Activated T-cell treated with anti-CD3 and anti-CD28 coated beads, Interleukin-2, amount 50 U/mL, for 48 hours (primary cell): ENCODE results near the gene SEMA5A.

ENCODE experiments used
- DNase-seq, 2 experiments: peaks; one replicate each; pipeline ENCODE4 v3.0.0-alpha.2; 2020

The SEMA5A gene

DNA sequence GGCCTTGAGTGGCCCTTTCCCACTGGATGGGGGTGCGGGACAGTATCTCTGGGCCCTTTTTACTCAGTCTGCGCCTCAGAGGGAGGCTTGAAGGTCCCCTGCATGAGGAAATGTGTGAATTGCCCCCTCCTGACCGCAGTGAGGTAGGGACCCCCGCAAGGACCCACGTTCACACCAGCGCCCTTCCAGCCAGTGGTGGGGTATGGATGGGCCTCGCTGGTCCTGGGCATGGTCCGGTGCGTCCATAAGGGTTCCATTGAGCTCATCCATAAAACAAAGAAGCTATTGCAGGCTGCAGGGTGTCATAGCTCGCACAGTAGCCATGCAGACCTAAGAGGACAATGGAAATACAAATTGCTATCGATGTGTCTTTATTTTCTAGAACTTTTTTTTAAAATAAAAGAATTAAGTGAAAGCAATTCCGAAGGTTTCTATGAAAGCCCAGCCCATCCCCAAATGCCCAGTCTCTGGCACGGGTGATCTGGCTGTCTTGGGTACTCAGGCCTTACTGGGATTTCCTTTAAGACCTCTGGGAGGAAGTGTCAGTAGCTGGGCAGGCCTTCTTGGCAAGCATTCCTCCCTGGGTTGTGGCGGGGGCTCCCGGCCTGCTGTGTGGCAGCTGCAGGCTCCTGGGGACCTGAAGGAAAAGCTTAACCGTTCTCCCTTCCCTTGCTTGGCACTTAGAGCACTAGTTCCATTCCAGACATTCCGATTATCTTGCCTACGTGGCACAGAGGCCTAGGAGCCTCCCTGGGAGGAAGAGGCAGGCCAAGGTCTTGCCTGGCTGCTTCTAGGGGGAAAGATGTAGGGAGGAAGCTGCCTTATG, 1.5 kb upstream of the SEMA5A start:
- DNase-seq, result no peak

DNA sequence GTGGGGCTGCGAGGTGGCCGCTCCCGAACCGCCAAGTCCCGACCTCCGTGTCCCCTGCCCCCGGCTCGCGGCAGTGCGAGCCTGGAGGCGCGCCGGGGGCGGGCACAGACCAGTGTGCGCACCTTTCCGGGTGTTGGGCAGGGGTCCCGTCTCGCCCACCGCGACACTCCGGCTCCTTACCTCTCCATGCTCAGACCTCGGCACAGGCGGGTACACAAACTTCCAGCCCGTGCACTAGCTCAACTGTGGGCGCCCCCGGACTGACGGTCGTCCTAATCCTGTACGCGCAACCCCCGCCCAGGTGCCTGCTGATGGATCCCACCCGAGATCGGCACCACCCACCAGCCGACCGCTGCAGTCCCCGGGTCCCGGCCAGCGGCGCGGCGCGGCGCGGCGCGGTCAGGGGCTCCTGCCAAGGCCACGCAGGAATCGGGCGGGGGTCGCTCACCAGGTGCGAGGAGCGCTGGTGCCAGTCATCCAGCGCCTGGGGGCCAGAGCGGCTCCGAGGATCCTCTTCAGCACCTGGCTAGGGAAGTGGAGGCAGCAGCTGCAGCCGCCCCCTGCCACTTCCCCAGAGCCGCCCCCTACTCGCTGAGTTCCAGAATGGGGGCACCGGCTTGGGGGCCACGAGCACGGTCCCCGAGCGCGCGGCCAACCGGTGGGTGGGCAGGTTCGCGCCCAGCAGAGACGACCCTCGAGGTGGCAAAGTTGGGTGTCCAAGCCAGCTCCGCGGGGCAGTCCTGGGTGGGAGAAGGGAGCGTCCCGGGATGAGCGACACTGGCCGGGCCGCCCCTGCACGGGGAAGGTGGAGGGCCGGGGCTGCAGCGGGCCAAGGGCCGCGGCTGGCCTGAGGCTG, 511 bp downstream of the SEMA5A start:
- DNase-seq, result peak; percentile 15 to 17

DNA sequence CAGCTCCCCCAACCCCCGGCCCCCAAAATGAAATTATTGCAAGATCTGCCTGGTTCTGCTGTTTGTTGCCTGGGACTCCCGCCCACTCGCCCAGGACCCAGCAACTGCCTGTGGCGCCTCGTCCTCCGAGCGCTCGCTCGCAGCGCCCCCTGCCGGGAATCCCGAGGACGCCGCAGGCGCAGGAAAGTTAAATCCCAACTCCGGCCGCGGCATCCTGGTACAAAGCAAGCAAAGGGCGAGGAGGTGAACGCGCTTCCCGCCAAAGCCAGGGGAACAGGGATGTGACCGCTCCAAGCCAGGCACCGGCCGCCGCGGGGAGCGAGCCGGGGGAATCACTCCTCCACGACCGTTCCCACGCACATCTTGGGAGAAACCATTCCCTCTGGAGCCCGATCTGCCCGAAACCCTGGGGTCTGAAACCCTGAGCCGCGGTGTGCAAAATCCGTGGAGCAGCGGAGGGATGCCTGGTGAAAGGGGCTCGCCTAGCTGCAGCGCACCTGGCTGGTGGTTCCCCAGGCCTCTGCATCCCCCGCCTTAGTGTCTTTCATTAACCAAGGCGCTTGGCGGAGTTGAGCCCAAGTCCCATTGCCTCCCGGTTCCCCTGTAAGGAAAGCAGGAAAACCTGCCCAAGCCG, 1.3 kb downstream of the SEMA5A start:
- peak; percentile 61 to 69 for DNase-seq

DNA sequence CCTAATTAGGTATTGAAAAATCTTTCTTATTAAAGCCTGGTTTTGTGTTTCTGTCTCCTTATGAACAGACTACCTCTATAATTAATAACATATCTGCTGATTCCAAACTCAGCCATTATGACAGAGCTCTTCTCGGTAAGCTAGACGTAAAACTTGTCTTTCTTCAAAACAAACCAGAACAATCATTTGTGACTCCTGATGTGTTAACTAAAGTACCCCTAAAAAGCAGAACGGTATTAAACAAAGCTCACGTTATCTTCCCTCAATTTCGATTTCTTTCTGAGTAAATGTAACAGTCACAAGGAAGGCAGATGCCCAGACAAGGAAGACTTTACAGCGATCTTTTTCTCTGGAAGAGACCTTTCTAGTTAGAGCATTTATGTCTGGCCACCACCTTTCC, 1.8 kb downstream of the SEMA5A start:
- no peak for DNase-seq

DNA sequence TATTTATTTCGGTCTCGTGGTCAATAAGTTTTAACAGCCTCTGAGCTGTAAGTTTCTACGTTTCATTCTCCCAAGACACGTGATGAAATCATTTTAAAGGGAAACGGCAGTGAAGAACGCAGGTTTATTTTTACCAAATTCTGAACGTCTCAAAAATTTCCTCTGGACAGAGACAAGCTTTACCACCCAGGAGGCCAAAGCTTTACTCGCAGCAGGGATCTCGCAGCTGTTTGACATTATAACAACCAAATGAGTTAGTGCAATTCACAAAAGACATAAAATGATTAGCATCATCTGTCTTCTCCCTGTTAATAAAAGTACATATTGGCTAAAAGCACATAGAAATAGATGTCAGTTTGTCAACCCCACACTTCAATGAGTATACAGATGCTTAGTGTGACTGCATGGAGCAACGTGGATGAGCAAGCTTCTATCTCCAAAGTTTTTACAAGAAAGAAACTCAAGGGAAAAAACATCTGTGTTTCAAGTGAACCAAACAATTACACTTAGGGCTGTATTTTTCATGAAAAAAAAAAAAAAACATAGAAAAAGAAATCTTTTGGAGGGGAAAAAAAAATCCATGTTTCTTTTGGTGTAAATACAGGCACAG, 2.5 kb downstream of the SEMA5A start:
- DNase-seq, result no peak

DNA sequence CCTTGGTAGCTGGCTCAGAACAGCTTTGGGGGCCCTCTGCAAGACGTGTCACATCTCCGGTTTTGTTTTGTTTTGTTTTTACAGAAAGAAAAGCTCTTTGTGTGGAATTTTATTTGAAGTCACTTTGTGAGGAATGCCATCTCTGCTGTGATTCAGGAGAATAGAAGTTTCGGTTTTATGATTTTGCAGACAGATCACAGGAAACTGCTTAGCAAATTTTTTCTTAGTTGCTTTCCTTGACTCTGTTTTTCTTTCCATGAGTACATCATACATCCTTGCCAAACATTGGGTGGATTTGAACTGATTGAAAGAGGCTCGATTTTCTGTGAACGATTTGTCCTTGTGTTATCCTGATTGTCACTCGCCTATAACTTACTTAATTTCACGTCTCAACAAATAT, 5.1 kb downstream of the SEMA5A start:
- DNase-seq, result no peak

DNA sequence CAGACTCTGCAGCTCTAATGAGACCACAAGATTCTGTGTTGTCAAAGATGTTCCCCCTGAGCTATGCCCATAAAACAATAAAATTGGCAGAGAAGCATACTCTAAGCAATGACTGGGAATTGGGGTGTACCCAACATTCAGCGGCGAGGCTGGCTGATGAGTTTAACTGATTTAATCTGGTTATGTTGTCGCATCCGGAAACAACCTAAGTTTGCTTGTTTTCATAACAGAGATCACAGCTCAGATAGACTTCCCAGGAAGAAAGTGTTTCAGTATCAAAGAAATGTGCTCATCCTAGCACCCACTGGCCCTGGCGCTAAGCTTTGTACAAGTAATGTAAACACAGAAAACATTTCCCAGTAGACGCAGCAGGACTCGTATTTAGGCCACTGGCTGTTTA, 7.4 kb downstream of the SEMA5A start:
- no peak for DNase-seq

DNA sequence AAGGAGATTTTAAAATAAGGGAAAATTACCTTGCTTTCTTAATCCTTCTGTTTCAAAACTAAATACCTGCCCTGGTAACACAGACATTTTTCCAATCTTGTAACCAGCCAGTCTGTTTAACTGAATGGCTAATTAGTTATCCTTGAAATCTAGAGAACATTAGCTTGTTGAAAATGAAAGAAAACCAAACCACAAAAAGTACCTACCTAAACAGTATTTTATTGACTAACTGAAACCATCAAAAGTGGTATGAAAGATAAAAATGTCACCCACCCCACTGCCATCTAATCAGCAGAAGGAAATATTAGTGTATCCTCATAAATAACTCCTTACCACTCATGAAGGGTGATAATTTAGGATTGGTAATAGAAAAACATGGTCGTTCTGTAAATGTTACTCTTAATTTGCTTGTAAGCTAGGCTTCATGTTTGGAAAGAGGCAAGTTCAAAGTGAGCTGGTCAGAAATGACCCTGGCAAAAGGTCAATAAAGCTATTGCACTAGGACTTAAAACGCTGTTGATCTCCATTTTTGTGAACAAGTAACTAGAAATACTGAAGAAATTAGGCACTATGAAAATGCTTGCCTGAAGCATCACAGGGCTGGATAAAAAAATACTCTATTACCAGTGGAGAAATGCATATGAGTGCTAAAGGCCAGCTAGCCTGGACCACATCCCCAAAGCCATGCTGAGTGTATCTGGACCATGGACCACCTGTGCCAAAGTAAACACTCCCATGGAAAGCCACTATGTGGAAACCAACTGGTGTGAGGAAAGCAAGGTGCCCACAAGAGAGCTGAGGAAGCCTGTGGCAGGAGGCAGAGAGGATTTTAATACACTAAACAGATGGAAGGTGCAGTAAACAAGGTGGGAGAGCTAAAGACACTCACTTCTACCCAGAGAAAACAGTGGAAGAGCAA, 8.4 kb downstream of the SEMA5A start:
- DNase-seq, result no peak

DNA sequence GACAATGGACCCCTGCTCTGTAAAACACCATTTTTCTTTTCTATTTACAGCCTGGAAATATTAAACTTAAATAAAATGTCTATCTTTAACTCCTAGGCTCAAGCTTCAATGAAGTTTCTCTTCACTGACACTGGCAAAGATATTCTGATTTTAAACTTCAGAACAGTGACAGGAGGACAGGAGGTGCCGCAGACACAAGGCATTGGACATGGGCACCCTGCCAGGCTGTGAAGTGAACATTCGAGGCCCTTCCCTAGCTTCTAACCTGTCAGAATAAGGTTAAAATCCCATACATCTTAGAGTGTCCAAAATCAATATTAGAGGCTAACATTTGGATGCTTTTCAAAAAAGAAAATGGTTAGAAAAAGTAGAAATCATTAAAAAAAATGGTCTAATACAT, 9.2 kb downstream of the SEMA5A start:
- DNase-seq, result no peak

DNA sequence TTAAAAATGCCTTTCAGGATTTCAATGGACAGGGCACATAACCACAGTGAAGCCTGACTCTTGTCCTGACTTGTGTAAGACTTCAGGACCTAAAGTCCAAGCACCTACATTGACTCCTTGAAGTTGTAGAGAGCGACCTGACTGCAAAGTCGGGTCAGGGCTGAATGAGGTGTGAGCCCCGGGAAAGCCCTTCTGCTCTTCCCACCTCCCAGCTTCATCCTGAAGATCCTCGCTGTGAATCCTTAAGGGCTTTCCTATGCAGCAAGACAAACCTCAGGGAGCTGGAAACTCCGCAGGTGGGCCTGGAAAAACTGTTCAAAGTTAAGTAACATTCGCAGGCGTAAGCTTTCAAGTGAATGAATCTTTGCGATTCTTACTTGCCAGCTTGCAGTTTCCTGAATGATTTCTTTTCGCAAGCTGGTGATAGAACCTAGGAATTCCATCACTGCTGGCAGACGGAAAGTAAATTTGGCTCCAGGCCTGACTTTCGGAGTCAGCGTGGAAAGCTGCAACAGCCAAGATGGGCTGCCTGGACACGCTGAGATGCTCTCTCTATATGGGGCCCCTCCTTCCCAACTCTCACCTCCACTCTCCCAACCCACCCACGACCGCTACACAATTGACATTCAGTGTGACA, 10.9 kb downstream of the SEMA5A start:
- DNase-seq, result no peak

DNA sequence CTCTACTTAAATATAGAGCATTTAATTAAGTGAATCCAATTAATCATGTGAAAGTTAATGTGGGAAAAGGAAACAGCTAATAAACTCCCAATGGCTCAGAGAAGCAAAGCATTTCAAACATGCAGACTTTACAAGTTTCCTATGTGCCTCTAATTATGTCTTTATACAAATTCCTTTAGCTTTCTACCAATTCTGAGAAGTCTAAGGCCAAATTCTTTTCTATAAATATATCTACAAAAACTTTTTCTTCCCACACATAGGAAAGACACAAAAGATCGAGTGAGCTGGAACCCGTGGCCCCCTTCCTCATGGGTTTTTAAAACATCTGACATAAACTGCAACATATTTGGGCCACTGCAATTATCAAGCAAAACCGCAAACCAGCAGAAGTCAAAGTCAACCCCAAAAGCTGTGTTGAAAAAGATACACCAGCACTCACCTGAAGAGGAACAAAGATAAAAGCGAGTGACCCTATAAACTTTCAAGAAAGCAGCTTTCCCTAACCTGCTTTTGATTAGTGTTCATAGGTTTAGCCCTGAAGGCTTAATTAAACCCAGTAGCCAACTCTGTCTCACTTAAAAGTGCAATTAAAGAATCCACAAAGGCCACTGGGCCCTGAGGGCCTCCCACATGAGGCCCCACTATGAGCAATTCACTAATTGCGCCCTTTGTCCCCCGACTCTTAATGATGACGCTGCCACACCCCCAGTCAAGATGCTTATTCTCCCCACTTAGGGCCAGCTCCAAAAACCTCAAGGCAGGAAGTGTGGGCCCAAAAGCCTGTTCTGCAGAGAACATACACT, 12.1 kb downstream of the SEMA5A start:
- DNase-seq, result no peak

DNA sequence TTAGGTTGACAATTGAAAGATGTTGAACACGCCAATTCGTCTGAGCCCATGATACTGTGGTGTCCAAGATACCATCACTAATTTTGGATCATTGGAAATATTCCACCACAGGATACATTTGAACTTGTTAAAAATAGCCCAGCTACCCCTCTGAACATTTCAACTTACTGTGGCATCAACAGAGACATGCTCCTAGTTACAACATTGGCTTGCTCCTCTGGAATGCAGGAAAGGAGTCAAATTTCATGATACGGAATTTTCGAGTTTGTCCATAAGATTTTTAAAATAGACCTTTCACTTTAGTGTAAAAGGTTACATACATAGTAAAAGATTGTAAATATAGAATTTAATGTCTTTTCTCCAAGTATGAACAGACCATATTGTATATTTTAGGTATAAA, 12.8 kb downstream of the SEMA5A start:
- no peak for DNase-seq

DNA sequence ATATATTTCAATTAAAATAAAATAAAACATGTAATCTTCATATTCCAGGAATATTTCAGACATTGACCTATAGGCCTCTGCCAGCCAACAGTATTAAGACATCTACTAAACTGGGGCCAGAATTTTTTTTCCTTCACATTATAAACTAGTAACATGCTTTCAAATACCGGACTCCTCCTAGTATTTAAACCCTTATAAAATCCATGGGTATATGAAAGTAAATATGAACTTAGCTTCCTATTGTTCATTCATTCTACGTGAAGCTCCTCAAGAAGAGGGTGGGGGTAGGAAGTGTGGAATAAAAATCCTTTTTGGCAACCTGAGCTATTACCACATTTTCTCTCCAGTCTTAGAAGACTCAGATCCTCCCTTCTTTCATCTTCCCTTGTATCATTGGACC, 16.4 kb downstream of the SEMA5A start:
- DNase-seq, result no peak

DNA sequence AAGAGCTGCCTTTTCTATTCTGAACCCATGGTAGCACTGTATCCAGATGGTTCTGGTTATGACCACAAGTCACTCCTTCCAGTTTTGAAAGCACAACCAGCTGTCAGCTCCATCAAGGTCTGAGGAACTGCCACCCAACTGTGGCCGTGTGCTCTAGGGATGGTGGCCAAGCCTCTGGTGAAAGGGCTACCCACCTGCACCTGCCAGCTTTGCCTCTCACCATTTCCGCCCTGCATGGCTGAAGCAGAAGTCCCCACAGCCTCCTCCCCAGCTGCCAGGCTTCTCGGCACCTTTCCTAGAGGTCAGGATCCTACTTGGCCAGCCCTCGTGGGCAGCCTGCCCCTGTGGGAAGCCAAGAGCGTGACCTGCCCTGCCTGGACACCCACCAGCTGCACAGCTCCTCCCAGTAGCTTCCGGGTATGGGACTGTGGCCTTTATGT, 16.8 kb downstream of the SEMA5A start:
- DNase-seq, result no peak

DNA sequence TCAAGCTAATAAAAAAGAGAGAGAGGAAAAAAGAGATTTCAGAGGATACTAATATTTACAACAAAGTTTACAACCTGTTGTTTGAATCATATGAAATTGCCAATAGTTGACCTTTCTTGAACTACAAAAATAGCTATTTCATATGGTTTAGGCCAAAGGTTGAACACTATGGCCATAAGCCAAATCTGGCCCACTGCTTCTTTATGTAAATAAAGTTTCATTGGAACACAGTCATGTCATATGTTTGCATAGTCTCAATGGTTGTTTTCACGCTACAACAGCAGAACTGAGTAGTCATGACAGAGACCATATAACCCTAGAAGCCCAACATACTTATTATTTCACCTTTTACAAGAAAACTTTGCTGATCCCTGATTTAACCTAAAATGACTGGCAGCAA, 20.9 kb downstream of the SEMA5A start:
- no peak for DNase-seq

DNA sequence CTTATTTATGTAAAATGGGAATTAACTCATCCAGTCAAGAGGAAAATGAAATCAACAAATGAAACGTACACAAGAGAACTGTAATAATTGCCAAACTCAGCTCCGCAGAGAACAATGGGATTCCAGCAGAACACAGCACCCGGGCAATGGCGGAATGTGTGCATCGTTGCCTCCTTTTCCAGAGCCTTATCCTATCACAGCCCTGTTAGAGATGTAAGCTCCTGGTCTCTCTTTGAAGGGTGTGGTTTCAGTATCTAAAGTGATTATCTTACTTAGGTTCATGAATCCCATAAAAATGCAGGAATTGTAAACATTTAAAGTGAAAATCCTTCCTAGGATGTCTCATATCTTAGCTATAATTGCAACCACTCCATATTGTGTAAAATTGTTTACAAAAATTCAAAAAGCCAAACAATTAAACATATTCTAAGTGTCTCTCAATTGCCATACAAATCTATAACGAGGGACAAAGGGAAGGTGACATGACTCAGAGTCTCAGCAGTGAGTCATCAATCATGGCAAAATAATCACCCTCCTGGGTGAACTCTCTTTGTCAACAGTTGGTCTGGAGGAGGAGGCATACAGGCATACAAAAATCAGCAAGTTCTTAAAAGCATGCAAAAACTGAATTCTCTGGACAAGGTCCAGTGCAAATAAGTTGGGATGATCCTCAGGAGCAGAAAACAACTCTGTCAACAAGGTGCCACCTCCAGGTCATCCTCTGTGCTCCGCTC, 22.6 kb downstream of the SEMA5A start:
- DNase-seq, result no peak

DNA sequence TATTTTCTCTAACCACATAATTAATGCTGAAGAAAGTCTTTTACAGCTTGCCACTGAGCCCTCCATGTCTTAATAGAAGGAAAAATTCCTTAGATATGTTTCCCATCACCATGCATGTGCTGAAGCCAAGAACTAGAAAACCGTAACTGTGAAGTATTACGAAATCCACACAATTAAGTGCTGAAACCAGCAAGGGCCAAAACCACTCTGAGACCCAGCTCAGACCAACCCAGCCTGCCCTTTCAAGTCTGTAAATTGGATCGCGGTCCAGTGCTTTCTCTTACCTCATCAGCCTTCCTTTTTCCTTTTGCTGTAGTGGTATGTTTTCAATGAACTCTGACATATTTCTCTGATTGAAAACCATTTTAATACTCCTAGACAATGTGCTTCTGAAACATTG, 26.3 kb downstream of the SEMA5A start:
- no peak for DNase-seq

DNA sequence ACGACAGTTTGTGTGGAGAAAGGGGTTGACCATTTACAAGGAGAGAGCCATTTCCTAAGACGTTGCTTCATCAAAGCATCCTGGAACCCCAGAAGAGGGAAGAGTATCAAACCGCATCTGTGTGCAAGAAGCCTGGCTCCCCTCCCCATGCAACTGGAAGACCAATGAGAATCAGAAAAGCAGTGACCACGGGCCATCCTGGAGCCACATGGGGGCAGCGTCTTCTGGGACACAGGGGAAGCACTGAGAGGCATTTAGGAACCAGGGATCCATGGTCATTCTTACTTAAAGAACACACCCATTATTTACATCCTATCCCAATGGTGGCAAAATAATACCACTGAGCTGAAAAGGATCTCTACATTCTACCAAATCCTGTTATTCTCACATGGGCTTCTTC, 29.3 kb downstream of the SEMA5A start:
- DNase-seq, result no peak

DNA sequence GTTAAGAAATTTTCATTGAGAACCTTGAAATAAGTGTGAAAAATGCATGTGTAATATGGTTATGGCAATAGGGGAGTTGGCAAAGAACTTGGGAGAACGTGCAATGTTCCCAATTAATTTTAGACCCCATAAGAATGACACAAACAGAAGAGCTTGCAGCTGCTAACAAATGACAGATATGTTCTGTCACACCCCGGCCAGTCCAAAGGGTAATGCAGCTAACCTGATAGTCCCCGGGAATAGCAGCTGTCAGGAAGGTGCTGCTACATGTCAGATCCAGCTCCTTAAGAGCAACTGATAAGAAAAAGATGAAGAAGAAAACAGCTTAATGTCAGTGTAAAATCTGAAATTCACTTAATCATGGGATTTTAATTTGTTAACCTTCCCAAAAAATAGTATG, 30.4 kb downstream of the SEMA5A start:
- no peak for DNase-seq

DNA sequence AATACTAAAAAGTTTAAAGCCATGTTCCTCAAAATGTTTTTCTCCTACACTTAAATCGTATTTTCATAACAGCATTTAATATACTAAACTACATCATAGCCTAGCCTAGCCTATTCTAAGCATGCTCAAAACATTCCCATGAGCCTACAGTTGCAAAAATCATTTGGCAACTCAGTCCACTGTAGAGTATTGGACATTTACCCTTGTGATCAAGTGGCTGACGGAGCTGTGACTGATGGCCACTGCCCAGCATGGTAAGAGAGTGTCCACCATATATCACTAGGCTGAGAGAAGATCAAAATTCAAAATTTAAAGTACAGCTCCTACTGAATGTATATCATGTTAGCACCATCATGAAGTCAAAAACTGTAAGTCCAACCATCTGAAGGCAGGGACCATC, 30.9 kb downstream of the SEMA5A start:
- no peak for DNase-seq
